ENCODE measurements around the gene COL1A2. TPM values are rescaled to one million over a fixed set of nuclear protein-coding genes. Genes with fewer than 3 reads are reported as not detected.

COL1A2 gene
- total RNA-seq, 4 donors from 2014 or later: 109 to 374 (median 242) TPM

- TF ChIP-seq CTCF (IDR thresholded peaks at IDR 0.05; ENCODE audit: low read depth): no peak
Observed at GRCh38 chr7:94433224-94433623, 38.5 kb downstream of the COL1A2 start.

GRCh38 chr7:94434042-94434441 lies 39.3 kb downstream of the COL1A2 start:
- no peak for TF ChIP-seq CTCF (IDR thresholded peaks at IDR 0.05; ENCODE audit: low read depth)

- no peak for TF ChIP-seq CTCF (IDR thresholded peaks at IDR 0.05; ENCODE audit: low read depth)
Observed at GRCh38 chr7:94436018-94436604, 41.4 kb downstream of the COL1A2 start.

DNA sequence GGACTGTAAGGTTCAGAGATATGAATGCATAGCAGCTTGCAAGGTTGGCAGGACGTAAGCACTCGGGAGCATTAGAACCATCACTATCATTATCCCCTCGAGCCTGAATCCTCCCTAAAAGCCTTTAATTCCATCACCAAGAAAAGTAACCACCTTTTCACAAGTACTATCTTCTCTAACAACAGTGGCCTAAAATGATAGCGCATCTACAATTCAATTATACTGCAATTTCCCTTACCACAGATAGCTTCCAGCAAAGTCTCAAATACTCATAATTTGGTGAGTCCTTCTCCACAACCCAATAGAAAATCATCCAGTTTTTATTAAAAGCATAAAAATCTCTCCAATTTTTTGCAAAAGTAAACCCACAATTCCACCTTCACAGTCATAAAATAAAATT lies 42.0 kb downstream of the COL1A2 start:
- no peak for TF ChIP-seq CTCF (IDR thresholded peaks at IDR 0.05; ENCODE audit: low read depth)

GRCh38 chr7:94439893-94440381 lies 45.2 kb downstream of the COL1A2 start:
- TF ChIP-seq CTCF (IDR thresholded peaks at IDR 0.05; ENCODE audit: low read depth): no peak

DNA sequence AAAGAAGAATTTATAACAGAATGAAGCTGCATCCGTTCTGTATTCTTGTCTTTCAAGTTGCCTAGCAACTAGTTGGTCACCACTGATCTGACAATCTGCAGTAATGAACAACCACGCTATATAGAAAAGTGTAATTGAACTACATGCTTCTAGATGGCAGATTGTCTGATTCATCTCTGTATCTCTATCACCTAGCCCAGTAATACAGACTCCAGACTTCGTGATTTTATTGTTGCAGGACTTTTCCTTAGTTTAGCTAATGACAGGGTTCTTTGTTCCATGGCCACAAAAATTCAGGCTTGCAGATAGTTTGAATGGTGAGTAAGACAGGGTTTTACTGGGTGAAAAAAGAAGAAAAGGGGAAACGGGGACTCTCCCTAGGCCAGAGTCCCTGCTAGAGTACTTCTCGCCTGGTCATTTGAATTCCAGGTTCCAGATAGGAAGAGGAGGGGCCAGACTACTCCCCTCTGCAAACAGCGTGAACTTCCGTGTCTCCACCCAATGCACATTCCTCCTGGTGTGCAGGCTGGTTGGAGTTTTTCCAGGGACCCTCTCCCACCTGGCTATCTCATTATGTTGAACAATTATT lies 45.9 kb downstream of the COL1A2 start:
- TF ChIP-seq CTCF (IDR thresholded peaks at IDR 0.05; ENCODE audit: low read depth): no peak

DNA sequence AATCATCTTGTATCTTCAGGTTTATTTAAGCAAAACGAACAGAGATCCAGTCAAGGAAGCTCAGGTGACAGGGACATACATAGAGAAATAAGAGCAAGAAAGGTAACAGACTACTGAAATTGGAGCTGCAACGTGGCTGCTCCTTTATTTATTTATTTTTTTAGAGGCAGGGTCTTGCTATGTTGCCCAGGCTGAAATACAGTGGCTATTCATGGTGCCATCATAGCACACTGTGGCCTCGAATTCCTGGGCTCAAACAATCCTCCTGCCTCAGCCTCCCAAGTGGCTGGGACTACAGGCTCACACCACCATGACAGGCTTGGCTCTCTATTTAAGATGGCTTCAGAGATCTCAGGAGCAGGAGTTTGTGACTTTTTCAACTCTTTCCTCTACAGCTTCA lies 46.4 kb downstream of the COL1A2 start:
- TF ChIP-seq CTCF (IDR thresholded peaks at IDR 0.05; ENCODE audit: low read depth): no peak

Data from subcutaneous adipose tissue (tissue), 4 donors.